Adipocyte (in vitro differentiated cells): ENCODE results near the gene OTUD6A.

Experiments used
- DNase-seq: peaks from one replicate; pipeline ENCODE4 v3.0.0-alpha.2; 2015; ENCODE audit warnings: low read depth
- H3K27me3 ChIP-seq: replicated peaks from 2 replicates; pipeline ENCODE4 v1.7.0; 2013; ENCODE audit warnings: mild to moderate bottlenecking, low read length, moderate library complexity; ENCODE audit not compliant: control insufficient read depth, insufficient read depth
- H3K36me3 ChIP-seq: 2 replicates; pipeline ENCODE4 v1.7.0; 2013; ENCODE audit warnings: low read length, mild to moderate bottlenecking, moderate library complexity; ENCODE audit not compliant: control insufficient read depth, insufficient read depth, severe bottlenecking
- H3K4me1 ChIP-seq: 2 replicates; pipeline ENCODE4 v1.7.0; 2013; ENCODE audit warnings: mild to moderate bottlenecking, low read length, moderate library complexity; ENCODE audit not compliant: control insufficient read depth, insufficient read depth
- H3K4me3 ChIP-seq: 2 replicates; pipeline ENCODE4 v1.7.0; 2013; ENCODE audit warnings: mild to moderate bottlenecking, low read length, moderate library complexity
- H3K9ac ChIP-seq: 2 replicates; pipeline ENCODE4 v1.7.0; 2013; ENCODE audit warnings: mild to moderate bottlenecking, low read length, moderate library complexity
- H3K9me3 ChIP-seq: 2 replicates; pipeline ENCODE4 v1.7.0; 2013; ENCODE audit warnings: mild to moderate bottlenecking, low read length, moderate library complexity; ENCODE audit not compliant: control insufficient read depth

OTUD6A gene

GRCh38 chrX:70062076-70062475 is at the start of gene OTUD6A:
OTUD6A (plus strand) TSS chrX:70062457; CDS start chrX:70062525, 68 bp downstream.
- no peaks in the 10 kb centered on the region for H3K36me3 ChIP-seq
- no peaks in the 10 kb centered on the region for H3K9me3 ChIP-seq
- no peak for DNase-seq
- H3K4me1 ChIP-seq, result no peaks in the 10 kb centered on the region
- peaks cover 22% of the 10 kb centered on the region for H3K27me3 ChIP-seq
- H3K9ac ChIP-seq, result no peak within 1 kb of the TSS
- no peak within 1 kb of the TSS for H3K4me3 ChIP-seq

- Histone ChIP-seq H3K9ac (no peak overlapping the region), H3K4me1 (peaks cover 3% of the 10 kb centered on the region), H3K9me3 (peaks cover 7% of the 10 kb centered on the region), H3K36me3 (no peaks in the 10 kb centered on the region), H3K27me3 (peaks cover 24% of the 10 kb centered on the region), H3K4me3 (no peak overlapping the region)
- no peak for DNase-seq
Measured at GRCh38 chrX:70012756-70013155, 49.5 kb upstream of the OTUD6A start.

GRCh38 chrX:70013466-70014381 is 48.5 kb upstream of the OTUD6A start:
- Histone ChIP-seq H3K4me3 (no peak overlapping the region), H3K4me1 (peaks cover 3% of the 10 kb centered on the region), H3K27me3 (peaks cover 31% of the 10 kb centered on the region), H3K9ac (no peak overlapping the region), H3K36me3 (no peaks in the 10 kb centered on the region), H3K9me3 (peaks cover 16% of the 10 kb centered on the region)
- peak; percentile 14 for DNase-seq

- Histone ChIP-seq H3K9ac (no peak overlapping the region), H3K36me3 (no peaks in the 10 kb centered on the region), H3K27me3 (peaks cover 30% of the 10 kb centered on the region), H3K9me3 (peaks cover 28% of the 10 kb centered on the region), H3K4me3 (no peak overlapping the region), H3K4me1 (peaks cover 3% of the 10 kb centered on the region)
- DNase-seq, result no peak
Measured at GRCh38 chrX:70016513-70016912, 45.7 kb upstream of the OTUD6A start.

GRCh38 chrX:70022616-70023015 is 39.6 kb upstream of the OTUD6A start:
- Histone ChIP-seq H3K36me3 (no peaks in the 10 kb centered on the region), H3K27me3 (peaks cover 24% of the 10 kb centered on the region), H3K4me3 (no peak overlapping the region), H3K9me3 (peaks cover 22% of the 10 kb centered on the region), H3K4me1 (no peaks in the 10 kb centered on the region), H3K9ac (no peak overlapping the region)
- DNase-seq, result no peak

GRCh38 chrX:70025464-70025863 is 36.8 kb upstream of the OTUD6A start:
- Histone ChIP-seq H3K36me3 (no peaks in the 10 kb centered on the region), H3K9me3 (peaks cover 3% of the 10 kb centered on the region), H3K4me1 (no peaks in the 10 kb centered on the region), H3K27me3 (peaks cover 23% of the 10 kb centered on the region), H3K4me3 (no peak overlapping the region), H3K9ac (no peak overlapping the region)
- peak; percentile 24 for DNase-seq

GRCh38 chrX:70026112-70026850 is 36.0 kb upstream of the OTUD6A start:
- H3K9me3 ChIP-seq, result no peaks in the 10 kb centered on the region
- no peak overlapping the region for H3K9ac ChIP-seq
- no peak overlapping the region for H3K4me3 ChIP-seq
- H3K27me3 ChIP-seq, result peaks cover 23% of the 10 kb centered on the region
- DNase-seq, result no peak
- H3K4me1 ChIP-seq, result no peaks in the 10 kb centered on the region
- H3K36me3 ChIP-seq, result no peaks in the 10 kb centered on the region

GRCh38 chrX:70026851-70027200 is 35.4 kb upstream of the OTUD6A start:
- H3K4me3 ChIP-seq, result no peak overlapping the region
- no peaks in the 10 kb centered on the region for H3K4me1 ChIP-seq
- no peak overlapping the region for H3K9ac ChIP-seq
- peaks cover 23% of the 10 kb centered on the region for H3K27me3 ChIP-seq
- no peak for DNase-seq
- no peaks in the 10 kb centered on the region for H3K9me3 ChIP-seq
- H3K36me3 ChIP-seq, result no peaks in the 10 kb centered on the region

GRCh38 chrX:70029863-70030262 is 32.4 kb upstream of the OTUD6A start:
- Histone ChIP-seq H3K9ac (no peak overlapping the region), H3K36me3 (no peaks in the 10 kb centered on the region), H3K9me3 (no peaks in the 10 kb centered on the region), H3K27me3 (peaks cover 15% of the 10 kb centered on the region), H3K4me3 (no peak overlapping the region), H3K4me1 (no peaks in the 10 kb centered on the region)
- no peak for DNase-seq

- Histone ChIP-seq H3K36me3 (no peaks in the 10 kb centered on the region), H3K27me3 (peaks cover 11% of the 10 kb centered on the region), H3K9me3 (no peaks in the 10 kb centered on the region), H3K9ac (no peak overlapping the region), H3K4me1 (no peaks in the 10 kb centered on the region), H3K4me3 (no peak overlapping the region)
- DNase-seq, result peak; percentile 67
Measured at GRCh38 chrX:70030301-70030767, 31.9 kb upstream of the OTUD6A start.

- H3K9me3 ChIP-seq, result peaks cover 4% of the 10 kb centered on the region
- no peak overlapping the region for H3K9ac ChIP-seq
- no peak for DNase-seq
- H3K4me1 ChIP-seq, result no peaks in the 10 kb centered on the region
- peaks cover 12% of the 10 kb centered on the region for H3K27me3 ChIP-seq
- H3K4me3 ChIP-seq, result no peak overlapping the region
- H3K36me3 ChIP-seq, result no peaks in the 10 kb centered on the region
Measured at GRCh38 chrX:70032792-70033191, 29.5 kb upstream of the OTUD6A start.
